ENCODE data around the gene SAPCD1.

Gene SAPCD1

DNA sequence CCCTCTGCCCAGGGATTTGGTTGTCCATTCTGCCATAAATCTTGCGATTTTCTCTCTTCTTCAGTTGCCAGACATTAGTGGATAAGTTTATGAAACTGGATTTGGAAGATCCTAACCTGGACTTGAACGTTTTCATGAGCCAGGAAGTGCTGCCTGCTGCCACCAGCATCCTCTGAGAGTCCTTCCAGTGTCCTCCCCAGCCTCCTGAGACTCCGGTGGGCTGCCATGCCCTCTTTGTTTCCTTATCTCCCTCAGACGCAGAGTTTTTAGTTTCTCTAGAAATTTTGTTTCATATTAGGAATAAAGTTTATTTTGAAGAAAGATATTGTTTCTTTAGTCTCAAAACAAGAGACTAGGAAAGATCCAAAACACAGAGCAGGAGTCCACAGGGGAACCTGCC lies at the start of gene SAPCD1:
SAPCD1 (plus strand) TSS at position 301 of the 400 bp plus-strand sequence. CDS start 399 bp downstream, outside the sequence.
- H3K27ac ChIP-seq (ENCODE audit: low read length): no peak within 1 kb of the TSS

DNA sequence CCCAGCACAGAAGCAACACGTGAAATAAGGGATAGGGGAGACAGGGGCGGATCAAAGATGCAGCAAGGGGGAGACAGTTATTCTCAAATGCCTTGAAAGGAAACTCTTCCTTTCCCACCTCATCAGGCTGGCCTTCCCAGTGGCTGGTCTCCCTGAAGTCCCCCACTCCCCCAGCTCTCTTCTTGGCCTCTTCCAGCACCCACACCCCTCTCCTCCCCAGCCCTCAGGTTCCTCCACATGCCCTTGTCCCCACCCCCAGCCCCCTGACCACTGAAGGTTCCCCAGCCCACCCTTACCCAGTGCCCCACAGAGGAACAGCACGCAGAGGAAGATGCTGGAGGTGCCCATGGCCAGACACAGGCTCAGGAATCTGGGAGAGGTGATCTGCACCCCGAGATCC lies 49.0 kb upstream of the SAPCD1 start:
- Histone ChIP-seq H3K9me3 (ENCODE audit: control insufficient read depth in 2 of 2, low read length in 2 of 2) (no peaks in the 10 kb centered on the region), H3K27ac (ENCODE audit: low read length) (no peak overlapping the region), H3K36me3 (ENCODE audit: control insufficient read depth in 2 of 2, insufficient read depth in 2 of 2, low read length in 2 of 2) (no peaks in the 10 kb centered on the region), H3K4me3 (ENCODE audit: low read length in 2 of 2) (no peak overlapping the region), H3K4me1 (ENCODE audit: control insufficient read depth, insufficient read depth, low read length) (peaks cover 7% of the 10 kb centered on the region), H3K27me3 (ENCODE audit: control insufficient read depth in 1 of 2, insufficient read depth in 2 of 2, low read length in 2 of 2) (peaks cover 0 to 2% of the 10 kb centered on the region in 2 donors), H3K9ac (ENCODE audit: low read length in 2 of 2) (no peak overlapping the region)

More for the DNA sequence above, at the start of gene SAPCD1:
- Histone ChIP-seq H3K27me3 (ENCODE audit: control insufficient read depth in 1 of 2, insufficient read depth in 2 of 2, low read length in 2 of 2) (peaks cover 3 to 9% of the 10 kb centered on the region in 2 donors), H3K9me3 (ENCODE audit: control insufficient read depth in 2 of 2, low read length in 2 of 2) (no peaks in the 10 kb centered on the region), H3K9ac (ENCODE audit: low read length in 2 of 2) (no peak within 1 kb of the TSS), H3K36me3 (ENCODE audit: control insufficient read depth in 2 of 2, insufficient read depth in 2 of 2, low read length in 2 of 2) (peaks cover 0 to 4% of the 10 kb centered on the region in 2 donors), H3K4me3 (ENCODE audit: low read length in 2 of 2) (no peak within 1 kb of the TSS), H3K4me1 (ENCODE audit: control insufficient read depth, insufficient read depth, low read length) (peaks cover 6% of the 10 kb centered on the region)

- Histone ChIP-seq H3K27me3 (ENCODE audit: control insufficient read depth in 1 of 2, insufficient read depth in 2 of 2, low read length in 2 of 2) (peaks cover 0 to 2% of the 10 kb centered on the region in 2 donors), H3K9ac (ENCODE audit: low read length in 2 of 2) (no peak overlapping the region), H3K27ac (ENCODE audit: low read length) (no peak overlapping the region), H3K36me3 (ENCODE audit: control insufficient read depth in 2 of 2, insufficient read depth in 2 of 2, low read length in 2 of 2) (no peaks in the 10 kb centered on the region), H3K4me3 (ENCODE audit: low read length in 2 of 2) (no peak overlapping the region), H3K4me1 (ENCODE audit: control insufficient read depth, insufficient read depth, low read length) (peaks cover 7% of the 10 kb centered on the region), H3K9me3 (ENCODE audit: control insufficient read depth in 2 of 2, low read length in 2 of 2) (no peaks in the 10 kb centered on the region)
Measured at GRCh38 chr6:31713991-31714684, 48.3 kb upstream of the SAPCD1 start.

DNA sequence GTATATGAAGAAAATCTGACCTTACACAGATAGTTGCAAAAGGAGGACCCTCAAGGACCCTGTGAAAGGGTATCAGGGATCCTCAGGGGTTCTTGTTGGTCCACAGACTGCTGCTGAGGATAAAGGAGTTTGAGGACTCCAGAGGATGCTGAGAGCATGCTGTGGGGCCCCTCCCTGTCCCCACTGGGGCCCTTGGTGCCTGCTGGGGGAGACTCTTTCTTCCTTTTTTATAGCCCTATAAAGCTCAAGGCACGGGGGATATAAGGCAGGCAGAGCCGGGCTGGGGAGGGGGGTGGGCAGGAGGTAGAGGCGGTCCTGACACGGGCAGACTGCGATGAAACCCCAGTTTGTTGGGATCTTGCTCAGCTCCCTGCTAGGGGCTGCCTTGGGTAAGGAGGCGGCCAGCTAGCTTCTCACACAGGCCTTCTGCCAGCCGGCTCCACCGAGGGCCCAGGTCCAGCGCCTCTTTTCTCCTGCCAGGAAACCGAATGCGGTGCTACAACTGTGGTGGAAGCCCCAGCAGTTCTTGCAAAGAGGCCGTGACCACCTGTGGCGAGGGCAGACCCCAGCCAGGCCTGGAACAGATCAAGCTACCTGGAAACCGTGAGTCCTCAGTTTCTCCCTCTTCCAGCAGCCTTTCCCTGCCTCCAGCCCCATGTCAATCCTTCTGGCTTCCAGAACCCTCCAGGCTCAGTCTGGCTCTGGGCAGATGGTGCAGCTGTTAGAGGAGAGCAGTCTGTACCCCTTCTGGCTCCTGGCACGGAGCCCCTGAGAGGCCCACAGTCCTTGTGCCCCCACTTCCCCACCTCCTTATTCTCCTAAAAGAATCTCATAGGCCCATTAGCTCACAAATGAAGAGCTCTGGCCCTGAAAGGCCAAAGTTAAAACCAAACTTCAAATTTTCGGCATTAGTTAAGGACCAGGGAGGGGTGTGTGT lies 47.2 kb upstream of the SAPCD1 start, which contains the start of gene LY6G6D:
LY6G6D (plus strand) TSS at position 327 of the 937 bp plus-strand sequence; CDS start at position 335, 8 bp downstream.
- Histone ChIP-seq H3K4me3 (ENCODE audit: low read length in 2 of 2) (no peak within 1 kb of the TSS), H3K9ac (ENCODE audit: low read length in 2 of 2) (no peak within 1 kb of the TSS), H3K27me3 (ENCODE audit: control insufficient read depth in 1 of 2, insufficient read depth in 2 of 2, low read length in 2 of 2) (no peaks in the 10 kb centered on the region), H3K4me1 (ENCODE audit: control insufficient read depth, insufficient read depth, low read length) (peaks cover 7% of the 10 kb centered on the region), H3K36me3 (ENCODE audit: control insufficient read depth in 2 of 2, insufficient read depth in 2 of 2, low read length in 2 of 2) (no peaks in the 10 kb centered on the region), H3K9me3 (ENCODE audit: control insufficient read depth in 2 of 2, low read length in 2 of 2) (no peaks in the 10 kb centered on the region), H3K27ac (ENCODE audit: low read length) (no peak within 1 kb of the TSS)

DNA sequence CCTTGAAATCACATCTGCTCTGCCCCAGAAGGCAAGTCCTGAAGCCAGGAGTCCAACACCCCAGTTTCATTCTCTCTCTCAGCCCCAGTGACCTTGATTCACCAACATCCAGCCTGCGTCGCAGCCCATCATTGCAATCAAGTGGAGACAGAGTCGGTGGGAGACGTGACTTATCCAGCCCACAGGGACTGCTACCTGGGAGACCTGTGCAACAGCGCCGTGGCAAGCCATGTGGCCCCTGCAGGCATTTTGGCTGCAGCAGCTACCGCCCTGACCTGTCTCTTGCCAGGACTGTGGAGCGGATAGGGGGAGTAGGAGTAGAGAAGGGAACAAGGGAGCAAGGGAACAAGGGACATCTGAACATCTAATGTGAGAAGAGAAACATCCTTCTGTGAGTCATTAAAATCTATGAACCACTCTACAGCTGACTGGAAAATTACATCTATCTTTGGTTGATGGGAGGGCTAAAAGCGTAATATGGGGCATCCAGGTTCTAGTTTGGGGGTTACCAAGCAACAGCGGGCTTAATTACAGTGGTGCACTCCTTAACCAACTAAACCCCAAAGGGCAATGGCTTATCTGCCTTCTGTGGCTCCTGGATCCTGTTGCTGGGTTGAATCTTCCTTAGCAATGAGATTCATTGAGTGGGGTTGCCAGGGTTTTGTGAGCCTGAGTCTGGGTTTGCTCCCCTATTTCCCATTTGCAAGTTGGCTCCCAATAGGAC lies 44.8 kb upstream of the SAPCD1 start:
- peaks cover 7% of the 10 kb centered on the region for H3K4me1 ChIP-seq (ENCODE audit: control insufficient read depth, insufficient read depth, low read length)
- H3K36me3 ChIP-seq (ENCODE audit: control insufficient read depth in 2 of 2, insufficient read depth in 2 of 2, low read length in 2 of 2): no peaks in the 10 kb centered on the region
- no peak overlapping the region for H3K4me3 ChIP-seq (ENCODE audit: low read length in 2 of 2)
- H3K9ac ChIP-seq (ENCODE audit: low read length in 2 of 2): no peak overlapping the region
- no peak overlapping the region for H3K27ac ChIP-seq (ENCODE audit: low read length)
- H3K9me3 ChIP-seq (ENCODE audit: control insufficient read depth in 2 of 2, low read length in 2 of 2): no peaks in the 10 kb centered on the region
- no peaks in the 10 kb centered on the region for H3K27me3 ChIP-seq (ENCODE audit: control insufficient read depth in 1 of 2, insufficient read depth in 2 of 2, low read length in 2 of 2)

- H3K9me3 ChIP-seq (ENCODE audit: control insufficient read depth in 2 of 2, low read length in 2 of 2): no peaks in the 10 kb centered on the region
- no peak overlapping the region for H3K9ac ChIP-seq (ENCODE audit: low read length in 2 of 2)
- H3K36me3 ChIP-seq (ENCODE audit: control insufficient read depth in 2 of 2, insufficient read depth in 2 of 2, low read length in 2 of 2): no peaks in the 10 kb centered on the region
- H3K27me3 ChIP-seq (ENCODE audit: control insufficient read depth in 1 of 2, insufficient read depth in 2 of 2, low read length in 2 of 2): no peaks in the 10 kb centered on the region
- H3K27ac ChIP-seq (ENCODE audit: low read length): no peak overlapping the region
- H3K4me1 ChIP-seq (ENCODE audit: control insufficient read depth, insufficient read depth, low read length): peaks cover 7% of the 10 kb centered on the region
- H3K4me3 ChIP-seq (ENCODE audit: low read length in 2 of 2): no peak overlapping the region
Measured at GRCh38 chr6:31718265-31718664, 44.2 kb upstream of the SAPCD1 start.

GRCh38 chr6:31719001-31719400 lies 43.5 kb upstream of the SAPCD1 start:
- no peaks in the 10 kb centered on the region for H3K27me3 ChIP-seq (ENCODE audit: control insufficient read depth in 1 of 2, insufficient read depth in 2 of 2, low read length in 2 of 2)
- no peak overlapping the region for H3K4me3 ChIP-seq (ENCODE audit: low read length in 2 of 2)
- H3K9me3 ChIP-seq (ENCODE audit: control insufficient read depth in 2 of 2, low read length in 2 of 2): no peaks in the 10 kb centered on the region
- H3K36me3 ChIP-seq (ENCODE audit: control insufficient read depth in 2 of 2, insufficient read depth in 2 of 2, low read length in 2 of 2): no peaks in the 10 kb centered on the region
- H3K4me1 ChIP-seq (ENCODE audit: control insufficient read depth, insufficient read depth, low read length): peaks cover 7% of the 10 kb centered on the region
- H3K9ac ChIP-seq (ENCODE audit: low read length in 2 of 2): no peak overlapping the region
- no peak overlapping the region for H3K27ac ChIP-seq (ENCODE audit: low read length)

DNA sequence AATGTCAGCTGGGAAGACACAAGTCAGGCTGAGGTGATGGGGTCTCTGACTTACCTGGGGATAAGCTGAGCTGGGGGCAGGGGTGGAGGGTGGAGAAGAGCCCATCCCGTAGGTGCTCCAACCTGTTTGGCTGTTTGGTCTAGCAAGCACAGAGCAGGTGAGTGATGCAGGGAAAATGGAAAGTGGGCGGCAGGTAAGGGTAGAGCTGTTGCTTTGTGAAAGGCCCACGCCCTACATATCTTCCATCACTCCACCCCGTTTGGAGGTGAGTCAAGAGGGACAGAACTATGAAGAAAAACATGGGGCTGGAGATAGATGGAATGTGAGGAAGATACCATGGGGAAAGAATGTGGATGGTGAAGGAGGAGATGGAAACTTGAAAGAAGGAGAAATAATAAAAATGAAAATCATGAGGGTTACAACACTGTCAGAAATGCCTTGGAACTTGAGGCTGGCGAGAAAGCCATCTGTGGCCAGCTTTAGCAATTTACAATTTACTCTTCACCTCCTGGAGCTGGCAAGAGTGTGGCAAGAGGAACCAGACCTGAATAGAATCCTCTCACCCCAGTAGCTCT lies 42.2 kb upstream of the SAPCD1 start:
- Histone ChIP-seq H3K9ac (ENCODE audit: low read length in 2 of 2) (no peak overlapping the region), H3K27me3 (ENCODE audit: control insufficient read depth in 1 of 2, insufficient read depth in 2 of 2, low read length in 2 of 2) (no peaks in the 10 kb centered on the region), H3K36me3 (ENCODE audit: control insufficient read depth in 2 of 2, insufficient read depth in 2 of 2, low read length in 2 of 2) (peaks cover 0 to 2% of the 10 kb centered on the region in 2 donors), H3K4me3 (ENCODE audit: low read length in 2 of 2) (no peak overlapping the region), H3K9me3 (ENCODE audit: control insufficient read depth in 2 of 2, low read length in 2 of 2) (no peaks in the 10 kb centered on the region), H3K27ac (ENCODE audit: low read length) (no peak overlapping the region), H3K4me1 (ENCODE audit: control insufficient read depth, insufficient read depth, low read length) (peaks cover 3% of the 10 kb centered on the region)

DNA sequence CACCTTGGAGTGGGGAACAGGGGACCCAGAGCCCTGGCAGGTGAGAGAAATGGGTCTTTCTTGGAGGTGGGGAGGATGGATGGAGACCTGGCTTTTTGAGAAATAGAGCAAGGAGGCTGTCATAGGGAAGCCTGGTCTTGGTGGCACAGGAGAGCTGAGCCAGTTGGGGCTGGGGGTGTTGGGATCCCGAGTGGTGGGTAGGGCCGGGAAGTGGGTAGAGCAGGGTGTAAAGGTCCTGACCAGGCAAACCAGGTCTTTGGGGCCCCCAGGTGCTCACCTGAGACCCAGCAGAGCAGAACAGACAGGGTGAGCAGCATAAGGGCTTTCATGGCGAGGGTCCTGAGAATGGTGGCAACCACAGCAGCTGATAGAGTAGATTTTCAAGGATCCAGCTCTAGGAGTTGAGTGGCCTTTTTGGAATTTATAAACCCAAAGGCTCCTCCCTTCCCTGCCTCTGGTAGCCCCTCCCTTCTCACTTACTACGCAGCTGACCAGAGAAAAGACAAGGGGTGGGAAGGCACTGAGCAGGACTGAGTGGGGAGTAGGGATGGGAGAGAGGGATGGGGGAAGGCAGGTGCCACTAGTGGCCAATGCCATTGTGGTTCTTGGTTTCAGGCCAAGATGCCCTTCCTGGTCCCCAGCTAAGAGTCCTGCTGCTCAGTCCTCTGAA lies 41.0 kb upstream of the SAPCD1 start, which contains the start of gene LY6G6C:
LY6G6C (minus strand) TSS at position 396 of the 670 bp plus-strand sequence; CDS start at position 329, 67 bp downstream.
- H3K9ac ChIP-seq (ENCODE audit: low read length in 2 of 2): no peak within 1 kb of the TSS

More for the DNA sequence above, 41.0 kb upstream of the SAPCD1 start, which contains the start of gene LY6G6C:
- Histone ChIP-seq H3K27me3 (ENCODE audit: control insufficient read depth in 1 of 2, insufficient read depth in 2 of 2, low read length in 2 of 2) (no peaks in the 10 kb centered on the region), H3K4me1 (ENCODE audit: control insufficient read depth, insufficient read depth, low read length) (no peaks in the 10 kb centered on the region), H3K36me3 (ENCODE audit: control insufficient read depth in 2 of 2, insufficient read depth in 2 of 2, low read length in 2 of 2) (peaks cover 8% of the 10 kb centered on the region in 2 donors), H3K9me3 (ENCODE audit: control insufficient read depth in 2 of 2, low read length in 2 of 2) (no peaks in the 10 kb centered on the region), H3K27ac (ENCODE audit: low read length) (no peak within 1 kb of the TSS), H3K4me3 (ENCODE audit: low read length in 2 of 2) (no peak within 1 kb of the TSS)
